GM10248 (cell line): ENCODE measurements around the gene VIPR2.

Source experiments
- CTCF ChIA-PET: fragments of 300-600 bp; sonication (Branson Sonifier 250); formaldehyde crosslinking; extraction: SDS; loops from one replicate; lab custom pipeline; 2021; ENCODE audit warnings: antibody characterized with exemption; lab: Yijun Ruan, JAX
- POLR2A ChIA-PET: fragments of 350-650 bp; sonication (Branson Sonifier 250); formaldehyde crosslinking; extraction: SDS; loops from one replicate; lab custom pipeline; 2020; ENCODE audit warnings: antibody characterized with exemption; lab: Yijun Ruan, JAX
- DNase-seq: peaks from one replicate; pipeline ENCODE4 v3.0.0; 2012; ENCODE audit errors: extremely low spot score
- CTCF ChIP-seq: IDR thresholded peaks from 2 replicates; pipeline ENCODE4 v1.5.1; 2012; ENCODE audit warnings: mild to moderate bottlenecking, low read depth; ENCODE audit errors: extremely low read depth, missing control alignments, control extremely low read depth

Gene VIPR2

GRCh38 chr7:159011722-159012022 lies 133.0 kb downstream of the VIPR2 start:
- DNase-seq, result no peak
- POLR2A ChIA-PET, result no interaction called here
- CTCF ChIA-PET, result no interaction called here
- TF ChIP-seq CTCF, result no peak

GRCh38 chr7:159010937-159011721 lies 133.5 kb downstream of the VIPR2 start:
- POLR2A ChIA-PET, result no interaction called here
- TF ChIP-seq CTCF, result no peak
- DNase-seq, result no peak
- CTCF ChIA-PET, result no interaction called here

GRCh38 chr7:159010411-159010810 lies 134.3 kb downstream of the VIPR2 start:
- POLR2A ChIA-PET, result no interaction called here
- no peak for DNase-seq
- no peak for TF ChIP-seq CTCF
- CTCF ChIA-PET, result no interaction called here

- no peak for TF ChIP-seq CTCF
- POLR2A ChIA-PET, result no interaction called here
- no peak for DNase-seq
- CTCF ChIA-PET, result interaction anchor here (1.6 kb wide), 1 partner anchor 8 kb away, joined by 3 read pairs; no protein-coding TSS in a partner anchor
Measured at GRCh38 chr7:159009951-159010350, 134.7 kb downstream of the VIPR2 start.

GRCh38 chr7:159008417-159008816 lies 136.2 kb downstream of the VIPR2 start:
- no peak for TF ChIP-seq CTCF
- DNase-seq, result no peak
- ChIA-PET POLR2A (no interaction called here), CTCF (interaction anchor here (1.3 to 1.6 kb wide), 2 partner anchors 9 to 32 kb away, joined by 3 to 4 read pairs; no protein-coding TSS in a partner anchor)

- CTCF ChIA-PET, result interaction anchor here (1.3 kb wide), 1 partner anchor 31 kb away, joined by 4 read pairs; no protein-coding TSS in a partner anchor
- no peak for DNase-seq
- POLR2A ChIA-PET, result no interaction called here
- TF ChIP-seq CTCF, result no peak
Measured at GRCh38 chr7:159007996-159008389, 136.7 kb downstream of the VIPR2 start.
